Activated T-cell treated with anti-CD3 and anti-CD28 coated beads, Interleukin-2, amount 50 U/mL, for 72 hours (primary cell): ENCODE measurements around the gene CDC42EP3. TPM values are rescaled to one million over a fixed set of nuclear protein-coding genes. Genes with fewer than 3 reads are reported as not detected.

Experiments
- ATAC-seq, 2 donors: fragments of 150-1000 bp; cut with Tn5 transposase; replicated peaks in 1 of 2; 2 replicates each; pipeline ENCODE4 v1.10.0; 2021; ENCODE audit warnings: moderate library complexity in 2 of 2, mild to moderate bottlenecking in 1 of 2
- DNase-seq, 2 donors: peaks; one replicate each; pipeline ENCODE4 v3.0.0; 2021 to 2022; ENCODE audit warnings: mixed read lengths in 1 of 2
- H3K27ac Mint-ChIP-seq: one replicate; pipeline ENCODE4 v1.8.0; 2022; ENCODE audit warnings: mild to moderate bottlenecking, moderate library complexity, mixed read lengths
- H3K27me3 Mint-ChIP-seq: one replicate; pipeline ENCODE4 v1.8.0; 2022; ENCODE audit warnings: low read depth, mixed read lengths
- H3K36me3 Mint-ChIP-seq, 2 donors: one replicate each; pipeline ENCODE4 v1.8.0; 2022; ENCODE audit warnings: mixed read lengths in 2 of 2, mild to moderate bottlenecking in 1 of 2; ENCODE audit not compliant: insufficient read depth in 2 of 2
- H3K4me1 Mint-ChIP-seq: one replicate; pipeline ENCODE4 v1.8.0; 2022; ENCODE audit warnings: low read depth, mixed read lengths
- H3K4me3 Mint-ChIP-seq, 2 donors: one replicate each; pipeline ENCODE4 v1.8.0; 2022; ENCODE audit warnings: mild to moderate bottlenecking in 2 of 2, mixed read lengths in 2 of 2, moderate library complexity in 2 of 2
- H3K9me3 Mint-ChIP-seq, 2 donors: one replicate each; pipeline ENCODE4 v1.8.0; 2022; ENCODE audit warnings: mixed read lengths in 2 of 2
- total RNA-seq, 2 donors: library from RNA; stranded (reverse); gene quantifications; one replicate each; pipeline ENCODE4 v1.2.3, GENCODE V29; 2022

The CDC42EP3 gene
- total RNA-seq, 2 donors from 2014 or later: 27.0 to 28.9 TPM

DNA sequence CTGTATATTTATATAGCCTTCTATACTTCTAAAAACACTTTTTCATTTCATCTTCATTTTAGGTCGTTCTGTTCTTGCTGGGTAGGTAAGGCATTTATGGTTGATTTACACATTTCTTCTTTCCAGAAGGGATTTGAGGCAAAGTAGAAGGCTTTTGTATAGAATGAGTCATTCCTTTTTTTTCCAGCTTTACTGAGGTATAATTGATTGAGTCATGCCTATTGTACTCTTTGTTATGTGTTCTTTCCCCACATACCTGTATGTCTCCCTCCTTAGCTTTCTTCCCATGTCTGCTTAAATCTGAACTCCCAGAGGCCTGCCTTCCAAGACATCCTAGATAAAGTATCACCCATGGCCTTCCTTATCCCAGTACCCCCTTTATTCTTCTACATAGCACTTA is 4.8 kb upstream of the CDC42EP3 start:
- no peak overlapping the region for H3K4me3 Mint-ChIP-seq
- ATAC-seq: no peak
- H3K27ac Mint-ChIP-seq: no peak overlapping the region
- DNase-seq: no peak
- peaks cover 11% of the 10 kb centered on the region for H3K4me1 Mint-ChIP-seq
- H3K9me3 Mint-ChIP-seq: peaks cover 2% of the 10 kb centered on the region in 2 donors
- H3K27me3 Mint-ChIP-seq: no peaks in the 10 kb centered on the region
- H3K36me3 Mint-ChIP-seq: no peaks in the 10 kb centered on the region

DNA sequence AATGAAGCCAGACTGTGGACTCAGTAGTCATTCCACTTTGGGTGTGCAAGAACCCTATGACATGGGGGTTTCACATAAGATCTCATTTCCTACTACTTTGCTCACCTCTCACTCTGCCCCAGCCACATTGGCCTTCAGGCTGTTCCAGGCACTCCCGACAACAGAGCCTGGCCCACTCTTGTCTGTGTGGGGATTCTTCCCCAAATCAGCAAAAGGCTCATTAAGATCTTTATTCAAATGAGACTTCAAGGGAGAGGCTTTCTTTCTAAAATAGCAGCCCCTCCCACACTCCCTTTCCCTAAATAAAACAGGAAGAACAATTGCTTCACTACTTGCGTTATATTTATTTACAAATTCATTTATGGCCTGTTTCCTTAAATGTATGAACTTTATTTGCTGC is 3.5 kb upstream of the CDC42EP3 start:
- H3K4me1 Mint-ChIP-seq: peaks cover 20% of the 10 kb centered on the region
- no peak for DNase-seq
- ATAC-seq: no peak
- H3K27me3 Mint-ChIP-seq: no peaks in the 10 kb centered on the region
- no peak overlapping the region for H3K4me3 Mint-ChIP-seq
- peaks cover 5 to 6% of the 10 kb centered on the region in 2 donors for H3K36me3 Mint-ChIP-seq
- no peaks in the 10 kb centered on the region for H3K9me3 Mint-ChIP-seq
- no peak overlapping the region for H3K27ac Mint-ChIP-seq

DNA sequence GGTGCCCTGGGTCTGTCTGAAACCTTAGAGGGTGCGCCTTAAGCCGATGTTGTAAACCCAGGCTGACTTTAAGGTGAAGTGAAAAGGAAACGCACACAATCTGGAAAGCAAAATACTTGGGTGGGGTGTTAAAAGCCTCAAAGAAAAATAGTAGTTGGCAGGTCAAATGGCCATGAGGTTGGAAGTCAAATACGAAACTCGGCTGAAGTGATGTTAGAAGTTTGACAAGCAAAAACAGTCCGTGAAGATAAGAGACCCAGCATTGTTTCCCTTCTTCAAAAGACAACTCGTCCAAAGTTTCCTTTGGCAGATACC is 1.4 kb upstream of the CDC42EP3 start:
- ATAC-seq (no peak), DNase-seq (no peak)
- H3K27me3 Mint-ChIP-seq: no peaks in the 10 kb centered on the region
- H3K4me1 Mint-ChIP-seq: peaks cover 42% of the 10 kb centered on the region
- peak overlapping the region; percentile 20 for H3K27ac Mint-ChIP-seq
- peak overlapping the region; percentile 92 to 99 for H3K4me3 Mint-ChIP-seq
- H3K9me3 Mint-ChIP-seq: no peaks in the 10 kb centered on the region
- H3K36me3 Mint-ChIP-seq: peaks cover 5 to 6% of the 10 kb centered on the region in 2 donors

DNA sequence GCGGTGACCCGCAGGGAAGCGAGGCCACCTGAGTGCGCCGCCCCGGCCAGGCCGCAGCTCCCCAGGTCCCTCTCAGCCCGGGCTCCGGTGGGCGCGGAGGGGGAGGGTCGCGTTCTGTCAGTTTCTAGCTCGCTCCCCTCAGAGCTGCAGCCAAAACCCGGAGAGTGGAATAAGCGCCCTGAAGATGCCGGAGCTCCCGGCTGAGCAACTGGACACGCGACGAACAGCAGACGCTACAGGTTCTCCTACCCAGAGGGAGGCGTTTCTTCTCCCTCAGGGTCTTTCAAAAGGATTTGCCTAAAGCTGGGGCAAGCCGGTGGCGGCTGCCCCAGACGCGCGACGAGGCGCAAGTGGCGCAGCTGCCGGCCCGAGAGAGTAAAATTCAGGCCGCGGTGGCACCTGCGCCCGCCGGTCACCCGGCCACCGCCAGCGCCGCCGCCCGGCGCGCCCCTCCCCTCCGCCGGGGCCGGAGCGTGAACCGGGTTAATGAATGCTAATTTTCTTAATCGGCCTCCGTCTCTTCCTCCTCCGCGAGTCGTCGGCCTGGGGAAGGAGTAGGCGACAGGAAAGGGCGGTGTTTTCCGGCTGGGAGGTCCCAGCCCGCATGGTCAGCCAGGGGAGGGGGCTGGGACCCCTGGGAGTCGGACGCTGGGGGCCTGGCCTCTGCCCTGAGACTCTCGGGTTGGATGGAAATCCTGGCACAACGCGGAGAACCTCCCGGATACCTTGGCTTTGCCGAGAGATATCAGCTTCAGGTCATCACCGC is 845 bp upstream of the CDC42EP3 start:
- peak overlapping the region; percentile 92 to 99 for H3K4me3 Mint-ChIP-seq
- peaks cover 5 to 6% of the 10 kb centered on the region in 2 donors for H3K36me3 Mint-ChIP-seq
- peaks cover 47% of the 10 kb centered on the region for H3K4me1 Mint-ChIP-seq
- no peaks in the 10 kb centered on the region for H3K9me3 Mint-ChIP-seq
- no peaks in the 10 kb centered on the region for H3K27me3 Mint-ChIP-seq
- DNase-seq (peak; percentile 76 to 79), ATAC-seq (peak; percentile 43 to 47)
- H3K27ac Mint-ChIP-seq: peak overlapping the region; percentile 44

DNA sequence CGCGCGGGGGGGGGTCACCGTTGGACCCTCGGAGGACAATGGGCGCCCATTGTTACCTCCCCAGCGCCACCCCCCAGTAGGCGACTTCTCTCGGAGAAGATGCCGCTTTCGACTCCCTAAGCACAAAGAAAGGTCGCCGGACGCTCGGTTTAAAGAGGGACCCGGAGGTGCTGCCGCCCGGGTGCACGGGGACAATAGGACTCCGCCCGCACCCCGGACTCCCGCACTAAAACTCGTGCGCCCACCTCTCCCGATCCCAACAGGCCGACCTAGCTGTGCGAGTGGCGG is 318 bp upstream of the CDC42EP3 start:
- H3K27ac Mint-ChIP-seq: no peak overlapping the region
- no peaks in the 10 kb centered on the region for H3K9me3 Mint-ChIP-seq
- H3K4me1 Mint-ChIP-seq: peaks cover 52% of the 10 kb centered on the region
- H3K36me3 Mint-ChIP-seq: peaks cover 5 to 6% of the 10 kb centered on the region in 2 donors
- peak overlapping the region; percentile 92 to 99 for H3K4me3 Mint-ChIP-seq
- ATAC-seq: peak in 1 of 2 donors; percentile 30
- no peak for DNase-seq
- no peaks in the 10 kb centered on the region for H3K27me3 Mint-ChIP-seq

DNA sequence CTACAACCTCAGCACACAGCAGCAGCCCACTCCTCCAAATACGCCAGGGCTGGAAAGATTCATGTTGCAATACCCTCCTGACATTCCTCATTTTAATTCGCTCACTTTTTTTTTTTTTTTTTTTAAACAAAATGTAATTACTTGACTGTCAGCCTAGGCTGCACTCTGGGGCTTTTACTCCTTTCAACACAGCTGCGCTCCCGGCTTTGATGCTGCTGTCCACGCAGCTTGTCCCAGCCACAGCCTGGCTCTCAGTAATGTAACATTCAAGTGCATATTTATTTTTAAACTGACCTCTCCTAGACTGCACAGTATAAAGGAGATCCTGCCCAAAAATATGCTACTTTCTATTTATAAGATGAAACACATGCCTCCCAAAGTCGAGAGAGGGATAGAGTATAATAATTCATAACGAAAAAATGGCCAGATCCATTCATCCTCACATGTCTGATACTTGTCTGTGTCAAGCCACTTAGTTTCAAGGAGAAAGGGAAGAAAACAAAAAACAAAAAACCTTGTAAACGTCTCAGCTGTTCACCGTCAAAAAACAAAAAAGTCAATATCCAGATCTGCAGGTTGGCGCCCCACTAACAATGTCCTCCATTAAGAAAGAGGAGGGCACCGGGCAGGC is 949 bp downstream of the CDC42EP3 start:
- peaks cover 52% of the 10 kb centered on the region for H3K4me1 Mint-ChIP-seq
- peak overlapping the region; percentile 98 for H3K27ac Mint-ChIP-seq
- H3K36me3 Mint-ChIP-seq: peaks cover 5 to 6% of the 10 kb centered on the region in 2 donors

DNA sequence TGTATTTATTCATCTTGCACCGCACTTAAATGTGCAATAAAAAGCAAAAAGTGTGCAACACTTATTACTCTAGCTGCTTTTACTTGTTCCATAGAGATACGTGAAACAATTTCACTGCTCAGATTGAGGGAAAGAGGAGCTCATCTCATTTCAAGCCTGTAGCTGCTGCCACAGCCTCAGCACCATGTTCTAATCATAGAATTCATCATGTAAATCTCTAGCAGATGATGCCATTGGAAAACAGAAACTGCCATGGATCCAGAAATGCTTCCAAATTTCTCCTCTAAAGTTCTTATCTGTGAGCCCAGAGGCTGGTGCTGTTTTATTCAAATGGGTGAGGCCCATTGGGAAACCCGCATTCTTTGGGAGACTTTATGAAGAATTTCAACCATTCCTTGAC is 2.0 kb downstream of the CDC42EP3 start:
- no peak for ATAC-seq
- no peaks in the 10 kb centered on the region for H3K27me3 Mint-ChIP-seq
- H3K4me1 Mint-ChIP-seq: peaks cover 59% of the 10 kb centered on the region
- H3K27ac Mint-ChIP-seq: peak overlapping the region; percentile 98
- no peak for DNase-seq
- no peaks in the 10 kb centered on the region for H3K9me3 Mint-ChIP-seq
- H3K4me3 Mint-ChIP-seq: peak overlapping the region; percentile 92 to 99
- peaks cover 5 to 6% of the 10 kb centered on the region in 2 donors for H3K36me3 Mint-ChIP-seq

More for the DNA sequence above, 949 bp downstream of the CDC42EP3 start:
- ATAC-seq (no peak), DNase-seq (no peak)
- H3K9me3 Mint-ChIP-seq: no peaks in the 10 kb centered on the region
- H3K27me3 Mint-ChIP-seq: no peaks in the 10 kb centered on the region
- H3K4me3 Mint-ChIP-seq: peak overlapping the region; percentile 92 to 99

DNA sequence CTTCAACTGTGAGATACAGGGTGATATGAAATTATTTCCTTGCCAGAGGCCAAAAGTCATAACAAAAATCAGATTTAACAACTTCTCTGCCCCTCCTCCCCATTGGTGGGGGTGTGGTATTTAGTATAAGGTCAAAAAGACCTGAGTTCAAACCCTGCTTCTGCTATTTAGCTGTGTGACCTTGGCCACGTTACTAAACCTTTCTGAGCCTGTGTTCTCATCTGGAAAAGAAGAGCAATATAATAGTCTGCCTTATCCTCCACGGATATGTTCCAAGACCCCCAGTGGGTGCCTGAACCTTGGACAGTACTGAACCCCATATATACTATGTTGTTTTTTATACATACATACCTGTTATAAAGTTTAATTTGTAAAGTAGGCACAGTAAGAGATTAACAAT is 3.7 kb downstream of the CDC42EP3 start:
- no peak for DNase-seq
- no peak for ATAC-seq
- no peaks in the 10 kb centered on the region for H3K27me3 Mint-ChIP-seq
- H3K4me1 Mint-ChIP-seq: peaks cover 67% of the 10 kb centered on the region
- peaks cover 5 to 6% of the 10 kb centered on the region in 2 donors for H3K36me3 Mint-ChIP-seq
- H3K9me3 Mint-ChIP-seq: no peaks in the 10 kb centered on the region
- H3K27ac Mint-ChIP-seq: peak overlapping the region; percentile 18
- H3K4me3 Mint-ChIP-seq: no peak overlapping the region

DNA sequence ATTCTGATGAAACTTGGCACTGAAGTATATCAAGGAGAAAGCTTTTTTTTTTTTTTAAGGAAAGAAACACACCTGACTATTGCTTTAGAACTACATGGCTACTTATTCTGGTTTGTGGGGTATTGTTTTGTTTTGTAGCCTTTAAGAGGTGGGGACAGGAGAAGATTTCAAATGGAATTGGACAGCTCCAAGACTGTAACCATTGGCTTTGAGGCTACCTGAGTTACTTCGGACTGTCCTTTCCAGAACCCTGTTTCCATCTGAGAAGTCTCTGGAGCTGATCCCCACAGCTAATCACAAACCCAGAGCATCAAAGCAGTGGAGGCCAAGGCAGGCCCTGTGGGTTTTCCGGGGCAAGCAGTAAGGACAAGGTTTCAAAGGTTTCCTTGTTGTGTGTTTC is 4.7 kb downstream of the CDC42EP3 start:
- no peak overlapping the region for H3K27ac Mint-ChIP-seq
- H3K36me3 Mint-ChIP-seq: peaks cover 5 to 6% of the 10 kb centered on the region in 2 donors
- no peaks in the 10 kb centered on the region for H3K9me3 Mint-ChIP-seq
- ATAC-seq (no peak), DNase-seq (no peak)
- H3K4me1 Mint-ChIP-seq: peaks cover 67% of the 10 kb centered on the region
- no peaks in the 10 kb centered on the region for H3K27me3 Mint-ChIP-seq
- H3K4me3 Mint-ChIP-seq: no peak overlapping the region

DNA sequence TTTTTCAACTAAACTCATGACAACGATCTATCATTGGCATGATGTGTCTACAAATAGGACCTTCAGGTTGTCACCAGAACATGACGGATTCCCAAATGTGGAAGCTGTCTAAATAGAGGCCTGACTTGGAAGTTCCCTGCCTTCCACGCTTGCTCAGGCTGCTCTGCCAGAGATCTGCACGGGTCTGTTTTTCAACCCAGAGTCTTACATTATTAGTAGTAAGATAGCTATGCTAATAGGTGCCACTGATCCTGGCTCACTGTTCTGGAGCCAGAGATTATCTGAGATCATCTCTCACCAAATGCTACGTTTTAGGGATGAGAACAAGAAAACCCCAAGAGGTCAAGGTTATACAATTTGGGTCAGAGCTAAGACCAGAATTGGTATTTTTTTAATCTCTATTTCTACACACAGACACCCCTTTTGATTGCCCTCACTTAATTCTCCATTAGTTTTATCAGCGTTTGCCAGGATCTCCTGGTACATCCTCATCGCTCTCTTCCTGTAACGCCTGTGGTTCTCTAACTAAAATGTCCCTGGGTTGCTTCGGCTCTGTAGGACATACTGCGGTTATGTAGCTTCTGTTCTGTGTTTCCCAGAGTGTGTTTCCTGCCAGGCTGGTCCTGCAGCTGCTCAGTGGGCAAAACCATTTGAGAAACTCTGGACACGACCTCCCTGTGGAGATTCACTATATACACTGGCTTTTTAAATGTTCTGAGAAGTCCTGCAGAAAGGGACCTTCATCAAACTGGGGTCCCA is 5.7 kb downstream of the CDC42EP3 start:
- Mint-ChIP-seq H3K4me3 (peak overlapping the region in 1 of 2 donors; percentile 60), H3K36me3 (peaks cover 2 to 3% of the 10 kb centered on the region in 2 donors), H3K27me3 (no peaks in the 10 kb centered on the region), H3K4me1 (peaks cover 72% of the 10 kb centered on the region), H3K27ac (peak overlapping the region; percentile 77), H3K9me3 (no peaks in the 10 kb centered on the region)
- DNase-seq: no peak
- ATAC-seq: no peak

DNA sequence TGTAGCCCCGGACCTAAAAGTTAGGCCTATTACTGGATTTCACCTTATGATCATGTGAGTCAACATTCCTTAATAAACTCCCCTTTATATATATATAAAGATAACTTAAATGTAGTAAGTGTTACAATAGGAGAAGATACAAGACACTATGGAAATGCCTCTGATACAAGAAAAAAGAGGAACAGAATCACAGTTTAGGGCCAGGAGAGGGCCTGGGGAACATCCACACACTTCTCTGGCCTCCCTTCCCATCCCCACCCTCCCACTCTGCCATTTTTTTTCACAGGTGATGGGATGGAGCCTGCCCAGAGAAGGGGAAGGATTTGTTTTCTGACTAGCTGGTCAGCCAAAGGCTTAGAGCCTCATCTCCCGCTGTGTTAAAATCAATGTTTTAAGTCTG is 6.4 kb downstream of the CDC42EP3 start:
- no peak overlapping the region for H3K4me3 Mint-ChIP-seq
- no peak for ATAC-seq
- H3K4me1 Mint-ChIP-seq: peaks cover 65% of the 10 kb centered on the region
- no peaks in the 10 kb centered on the region for H3K9me3 Mint-ChIP-seq
- DNase-seq: no peak
- no peaks in the 10 kb centered on the region for H3K27me3 Mint-ChIP-seq
- no peaks in the 10 kb centered on the region for H3K36me3 Mint-ChIP-seq
- H3K27ac Mint-ChIP-seq: peak overlapping the region; percentile 61

DNA sequence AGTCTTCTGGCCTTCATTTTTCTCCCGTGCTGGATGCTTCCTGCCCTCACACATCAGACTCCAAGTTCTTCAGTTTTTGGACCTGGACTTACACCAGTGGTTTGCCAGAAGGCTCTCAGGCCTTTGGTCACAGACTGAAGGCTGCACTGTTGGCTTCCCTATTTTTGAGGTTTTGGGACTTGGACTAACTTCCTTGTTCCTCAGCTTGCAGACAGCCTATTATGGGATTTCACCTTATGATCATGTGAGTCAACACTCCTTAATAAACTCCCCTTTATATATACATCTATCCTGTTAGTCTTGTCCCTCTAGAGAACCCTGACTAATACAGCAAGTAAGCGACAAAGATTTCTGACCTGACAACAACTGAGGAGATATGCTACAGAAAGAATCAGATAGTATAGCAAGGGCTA is 7.2 kb downstream of the CDC42EP3 start:
- no peaks in the 10 kb centered on the region for H3K27me3 Mint-ChIP-seq
- no peaks in the 10 kb centered on the region for H3K36me3 Mint-ChIP-seq
- H3K4me3 Mint-ChIP-seq: no peak overlapping the region
- H3K4me1 Mint-ChIP-seq: peaks cover 63% of the 10 kb centered on the region
- DNase-seq (no peak), ATAC-seq (no peak)
- peak overlapping the region; percentile 0 for H3K27ac Mint-ChIP-seq
- H3K9me3 Mint-ChIP-seq: no peaks in the 10 kb centered on the region

DNA sequence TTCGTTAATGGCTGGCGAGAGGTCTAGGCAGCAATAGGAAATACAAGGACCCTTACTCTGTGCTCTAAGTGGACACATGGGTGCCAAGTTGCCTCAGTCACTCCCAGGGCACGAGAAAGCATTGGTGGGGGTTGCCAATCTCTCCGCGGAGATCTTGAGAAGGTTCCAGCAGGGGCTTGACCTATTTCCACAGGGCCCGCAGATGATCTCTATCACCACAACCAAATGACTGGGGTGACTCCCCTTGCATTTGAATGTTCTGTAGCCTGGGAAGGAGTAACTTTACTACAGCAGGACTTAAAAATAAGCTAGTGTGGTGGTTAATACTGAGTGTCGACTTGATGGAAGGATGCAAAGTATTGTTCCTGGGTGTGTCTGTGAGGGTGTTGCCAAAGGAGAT is 8.1 kb downstream of the CDC42EP3 start:
- Mint-ChIP-seq H3K4me1 (peaks cover 63% of the 10 kb centered on the region), H3K27ac (no peak overlapping the region), H3K27me3 (no peaks in the 10 kb centered on the region)

More for the DNA sequence above, 8.1 kb downstream of the CDC42EP3 start:
- DNase-seq (no peak), ATAC-seq (no peak)
- H3K9me3 Mint-ChIP-seq: peaks cover 0 to 2% of the 10 kb centered on the region in 2 donors
- no peaks in the 10 kb centered on the region for H3K36me3 Mint-ChIP-seq
- no peak overlapping the region for H3K4me3 Mint-ChIP-seq
